ENCODE data around the gene LRRC9.
A peak's percentile ranks its signal among the peaks of the same experiment; 100 is the strongest.
"Not testable (repeated sequence)": the region's sequence is repeated elsewhere in the genome, so short reads cannot be mapped to it uniquely, and the experiment has no call there.

The LRRC9 gene

DNA sequence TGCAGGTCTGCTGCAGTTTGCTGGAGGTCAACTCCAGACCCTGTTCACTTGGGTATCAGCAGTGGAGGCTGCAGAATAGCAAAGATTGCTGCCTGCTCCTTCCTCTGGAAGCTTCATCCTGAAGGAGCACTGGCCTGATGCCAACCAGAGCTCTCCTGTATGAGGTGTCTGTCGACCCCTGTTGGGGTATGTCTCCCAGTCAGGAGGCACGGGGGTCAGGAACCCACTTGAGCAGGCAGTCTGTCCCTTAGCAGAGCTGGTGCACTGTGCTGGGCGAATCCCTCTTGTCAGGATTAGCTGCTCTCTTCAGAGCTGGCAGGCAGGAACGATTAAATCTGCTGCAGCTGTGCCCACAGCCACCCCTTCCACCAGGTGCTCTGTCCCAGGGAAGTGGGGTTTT, 37.9 kb downstream of the LRRC9 start:
- DNase-seq = not testable (repeated sequence)

GRCh38 chr14:59959668-59960067, 39.7 kb downstream of the LRRC9 start:
- no peak for DNase-seq

- no peak for DNase-seq
Measured at GRCh38 chr14:59961518-59962062, 41.6 kb downstream of the LRRC9 start.

- peak; percentile 11 for DNase-seq
Measured at GRCh38 chr14:59964251-59965007, 44.5 kb downstream of the LRRC9 start.

GRCh38 chr14:59969319-59969718, 49.4 kb downstream of the LRRC9 start:
- peak; percentile 50 for DNase-seq

DNA sequence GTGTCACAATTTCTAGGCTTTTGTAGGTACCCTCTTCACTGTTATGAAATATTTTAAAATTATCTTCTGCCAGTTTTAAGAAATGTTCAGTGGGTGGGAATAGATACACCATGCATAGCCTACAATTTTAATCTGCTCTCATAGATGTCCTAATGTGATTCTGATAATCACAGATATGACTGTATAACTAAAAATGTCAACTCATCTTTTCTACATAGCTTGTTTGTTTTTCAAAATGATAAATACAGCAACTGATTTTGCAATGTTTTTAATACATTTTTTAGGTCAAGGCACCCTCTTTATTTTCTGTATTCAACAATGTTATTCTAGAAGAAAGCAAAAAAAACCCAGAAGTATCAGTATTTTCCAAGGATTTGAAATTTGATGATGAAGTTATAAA, 61.6 kb downstream of the LRRC9 start:
- DNase-seq = no peak

DNA sequence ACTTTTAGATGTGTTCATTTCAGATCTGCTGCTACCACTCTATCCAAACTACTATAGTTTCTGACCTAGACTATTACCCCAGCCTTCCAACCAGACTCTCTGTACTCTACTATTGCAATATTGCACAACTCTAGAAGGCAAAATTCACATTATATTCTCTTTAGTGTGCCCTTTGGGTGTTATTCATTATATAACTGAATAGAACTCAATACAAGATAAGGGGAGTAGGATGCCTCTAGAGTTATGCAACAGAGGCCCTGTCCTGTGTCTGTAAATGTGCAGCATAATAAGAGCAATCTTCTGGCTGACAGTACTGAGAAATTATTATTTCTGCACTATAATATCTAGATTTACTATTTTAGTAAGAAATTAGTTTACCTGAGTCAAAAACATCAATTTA, 63.1 kb downstream of the LRRC9 start:
- DNase-seq = no peak

GRCh38 chr14:59986556-59987059, 66.7 kb downstream of the LRRC9 start:
- no peak for DNase-seq

- no peak for DNase-seq
Measured at GRCh38 chr14:59997449-59997848, 77.5 kb downstream of the LRRC9 start.

- no peak for DNase-seq
Measured at GRCh38 chr14:59997966-59998365, 78.0 kb downstream of the LRRC9 start.

DNA sequence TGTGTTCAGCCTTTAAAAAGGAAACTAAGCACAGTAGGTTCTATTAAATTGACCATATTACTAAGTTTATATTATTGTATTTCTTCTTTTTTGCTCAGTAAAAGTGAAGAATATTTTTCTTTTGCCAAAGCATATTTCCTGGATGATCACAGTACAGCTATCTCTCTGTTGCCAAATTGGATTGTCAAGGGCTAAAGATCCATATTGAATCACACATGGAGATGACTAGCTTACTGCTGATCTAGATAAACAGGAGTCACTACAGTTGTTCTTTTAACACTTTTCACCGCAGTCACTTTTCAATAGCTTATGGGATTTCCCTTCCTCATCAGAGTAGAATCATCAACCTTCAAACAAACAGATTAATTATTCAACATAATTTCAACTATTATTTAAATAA, 78.6 kb downstream of the LRRC9 start:
- no peak for DNase-seq

DNA sequence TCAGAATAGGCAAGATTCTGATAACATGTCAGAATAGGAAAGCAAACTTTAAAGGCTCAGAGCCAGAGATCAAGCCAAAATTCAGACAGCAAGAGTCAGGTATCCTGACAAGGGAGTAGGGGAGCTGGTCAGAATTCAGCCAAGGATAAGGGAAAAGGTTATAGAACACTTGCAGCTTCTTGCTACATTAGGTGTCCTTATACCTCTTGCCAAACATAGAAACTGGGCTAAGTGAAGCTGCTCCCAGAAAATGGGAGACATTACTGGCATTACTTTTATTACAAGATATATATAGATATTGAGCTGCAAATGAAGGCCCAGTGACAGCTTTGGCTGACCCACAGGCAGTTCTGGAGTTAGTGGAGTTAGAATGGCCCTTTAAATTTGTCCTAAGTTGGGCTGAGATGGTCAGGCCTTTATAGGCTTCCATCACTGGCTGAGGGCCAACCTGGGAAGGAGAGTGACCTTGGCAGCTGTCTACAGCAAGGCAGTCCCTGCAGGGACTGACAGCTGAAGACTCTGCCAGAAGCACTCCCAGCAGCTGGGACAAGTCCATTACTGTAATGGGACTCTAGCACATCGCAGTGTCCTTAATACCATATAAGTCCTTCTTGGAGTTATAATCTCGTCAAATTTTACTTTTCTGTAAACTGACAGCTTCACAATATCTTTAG, 83.0 kb downstream of the LRRC9 start:
- no peak for DNase-seq

DNA sequence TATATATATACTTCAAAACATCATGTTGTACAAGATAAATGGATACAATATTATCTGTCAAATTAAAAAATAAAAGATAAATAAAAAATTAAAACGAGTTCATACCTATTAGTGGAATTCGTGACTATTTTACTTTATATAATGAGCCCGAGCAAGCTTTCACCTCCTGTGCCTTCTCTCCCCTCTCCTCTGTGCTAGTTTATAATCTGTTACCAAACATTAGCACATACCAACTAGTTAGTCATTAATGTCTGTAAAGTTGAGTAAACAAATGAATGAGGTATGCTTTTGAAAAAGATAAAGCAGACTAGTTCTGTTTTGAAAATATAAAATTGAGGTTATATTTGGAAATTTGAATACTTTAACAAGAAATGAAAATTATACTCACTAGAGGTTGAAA, 84.0 kb downstream of the LRRC9 start:
- no peak for DNase-seq

DNA sequence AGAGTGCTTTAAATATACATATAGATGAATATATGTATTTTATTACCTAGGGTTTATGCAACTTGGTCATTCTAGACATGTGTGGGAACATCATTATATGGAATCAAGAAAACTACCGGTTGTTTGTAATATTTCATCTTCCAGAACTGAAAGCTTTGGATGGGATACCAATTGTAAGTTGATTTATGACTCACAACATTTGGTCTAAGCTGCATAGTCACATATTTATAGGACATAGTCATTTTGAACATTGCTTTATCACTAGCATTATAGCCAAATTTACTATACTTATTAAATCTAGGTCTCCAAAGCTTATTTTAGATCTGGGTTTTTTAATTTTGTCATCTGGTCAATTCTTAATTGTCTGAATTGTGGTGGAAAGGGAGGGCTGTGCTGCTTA, 88.1 kb downstream of the LRRC9 start:
- DNase-seq = peak; percentile 2

DNA sequence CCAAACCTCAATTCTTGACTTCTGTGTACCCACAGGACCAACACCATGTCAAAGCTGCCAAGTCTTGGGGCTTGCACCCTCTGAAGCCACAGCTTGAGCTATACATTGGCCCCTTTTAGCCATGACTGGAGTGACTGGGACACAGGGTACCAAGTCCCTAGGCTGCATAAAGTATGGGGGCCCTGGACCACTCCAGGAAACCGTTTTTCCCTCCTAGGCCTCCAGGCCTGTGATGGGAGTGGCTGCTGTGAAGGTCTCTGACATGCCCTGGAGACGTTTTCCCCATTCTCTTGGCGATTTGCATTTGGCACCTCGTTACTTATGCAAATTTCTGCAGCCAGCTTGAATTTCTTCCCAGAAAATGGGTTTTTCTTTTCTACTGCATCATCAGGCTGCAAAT, 90.3 kb downstream of the LRRC9 start:
- DNase-seq = not testable (repeated sequence)

GRCh38 chr14:60014402-60014801, 94.5 kb downstream of the LRRC9 start:
- DNase-seq = no peak

- DNase-seq = no peak
Measured at GRCh38 chr14:60021619-60022018, 101.7 kb downstream of the LRRC9 start.

GRCh38 chr14:60025571-60025970, 105.6 kb downstream of the LRRC9 start:
- no peak for DNase-seq

DNA sequence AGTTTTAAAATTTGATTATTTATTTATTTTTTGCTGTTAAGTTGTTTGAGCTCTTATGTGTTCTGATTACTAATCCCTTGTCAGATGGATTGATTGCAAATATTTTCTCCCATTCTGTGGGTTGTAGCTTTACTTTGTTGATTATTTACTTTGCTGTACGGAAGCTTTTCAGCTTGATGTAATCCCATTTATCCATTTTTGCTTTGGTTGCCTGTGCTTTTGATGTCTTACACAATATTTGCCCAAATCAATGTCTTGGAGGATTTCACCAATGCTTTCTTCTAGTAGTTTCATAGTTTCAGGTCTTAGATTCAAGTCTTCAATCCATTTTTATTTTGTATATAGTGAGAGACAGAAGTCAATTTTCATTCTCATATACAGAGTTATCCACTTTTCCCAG, 115.2 kb downstream of the LRRC9 start:
- no peak for DNase-seq

- not testable (repeated sequence) for DNase-seq
Measured at GRCh38 chr14:60047976-60048375, 128.0 kb downstream of the LRRC9 start.

DNA sequence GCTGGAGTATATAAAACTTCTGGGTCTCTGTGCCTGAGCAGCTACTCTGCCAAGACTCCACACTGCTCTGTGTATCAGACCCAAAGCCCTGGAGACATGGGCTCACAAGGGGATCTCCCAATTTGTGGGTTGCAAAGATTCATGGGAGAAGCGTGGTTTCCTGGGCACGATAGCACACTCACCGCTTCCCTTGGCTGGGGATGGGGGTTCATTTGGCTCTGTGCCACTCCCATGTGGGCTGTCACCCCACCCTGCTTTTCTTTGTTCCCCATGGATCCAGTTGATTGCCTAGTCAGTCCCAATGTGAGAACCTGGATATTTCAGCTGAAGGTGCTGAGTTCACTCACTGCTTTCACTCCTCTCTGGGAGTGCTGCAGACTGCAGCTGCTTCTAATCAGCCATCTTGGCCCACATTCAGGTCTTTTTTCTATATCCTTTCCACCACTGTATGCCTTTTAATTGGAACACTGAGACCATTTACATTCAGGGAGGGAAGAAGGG, 131.8 kb downstream of the LRRC9 start:
- DNase-seq = no peak

DNA sequence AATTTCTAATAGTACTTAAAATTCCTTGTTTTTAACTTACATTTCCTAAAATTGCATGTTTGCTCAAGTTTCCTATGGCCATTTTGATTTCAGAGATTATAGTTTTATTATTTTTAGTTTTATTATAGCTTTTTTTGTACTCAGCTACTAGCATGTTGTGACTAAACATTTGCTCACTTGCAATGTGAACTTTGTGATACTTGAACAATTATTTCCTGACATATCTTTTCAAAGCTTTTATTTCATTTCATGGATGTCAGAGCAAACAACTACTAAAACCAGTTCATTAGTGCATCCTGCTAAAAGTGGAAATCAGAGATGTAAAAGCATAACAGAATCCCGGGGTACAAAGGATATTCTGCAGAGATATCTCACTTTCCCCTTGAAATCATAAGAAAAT, 138.1 kb downstream of the LRRC9 start:
- DNase-seq = no peak

DNA sequence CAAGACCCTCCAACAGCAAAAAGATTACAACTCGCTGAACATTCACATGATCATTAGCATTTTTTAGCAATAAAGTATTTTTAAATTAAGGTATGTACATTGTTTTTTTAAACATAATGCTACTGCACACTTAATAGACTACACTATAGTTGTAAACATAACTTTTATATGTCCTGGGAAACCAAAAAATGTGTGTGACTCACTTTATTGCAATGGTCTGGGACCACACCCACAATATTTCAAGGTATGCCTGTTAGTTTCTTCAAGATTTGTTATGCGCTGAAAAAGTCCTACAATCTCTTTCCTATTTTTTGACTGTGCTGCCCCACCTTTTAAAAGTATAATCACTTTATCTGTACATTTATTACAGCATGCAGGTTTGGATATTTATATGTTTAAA, 141.4 kb downstream of the LRRC9 start:
- peak; percentile 21 for DNase-seq

Measured in fibroblast of skin of back (primary cell).